ENCODE measurements around the gene ECE1. TPM values are rescaled to one million over a fixed set of nuclear protein-coding genes. Genes with fewer than 3 reads are reported as not detected.

The ECE1 gene
- total and polyA plus RNA-seq, 2 donors (not counting 1 experiment from before 2014, with no cell fraction given) = 131 to 138 TPM

DNA sequence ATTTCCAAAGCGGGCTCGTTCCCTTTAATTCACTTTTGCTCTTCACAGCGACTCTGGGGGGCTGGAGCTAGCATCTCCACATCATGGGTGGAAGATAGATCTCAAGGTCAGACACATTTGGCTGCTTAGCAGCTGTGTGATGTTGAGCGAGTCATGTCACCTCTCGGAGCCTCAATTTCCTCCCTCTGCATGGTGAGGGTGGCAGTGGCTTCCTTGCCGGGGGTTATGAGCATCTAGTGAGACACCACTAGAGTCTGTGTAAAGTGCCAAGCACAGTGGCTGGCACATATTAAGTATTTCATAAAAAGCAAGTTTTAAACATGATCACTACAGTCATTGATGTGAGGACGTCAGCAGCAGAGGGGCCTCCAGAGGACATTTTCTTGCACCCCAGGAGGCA is 16.9 kb upstream of the ECE1 start:
- Histone ChIP-seq H3K4me3 (replicated peaks in 1 of 4; ENCODE audit: control extremely low read depth in 1 of 4, insufficient read depth in 1 of 4, low read depth in 3 of 4, low read length in 4 of 4) (no peak overlapping the region), H3K4me1 (ENCODE audit: control insufficient read depth, extremely low read depth, insufficient read depth, low read length) (peaks cover 49% of the 10 kb centered on the region), H3K4me2 (ENCODE audit: extremely low read depth, insufficient read depth, low read length) (no peak overlapping the region), H4K20me1 (ENCODE audit: control insufficient read depth, extremely low read depth, insufficient read depth, low read length) (no peaks in the 10 kb centered on the region), H3K9ac (ENCODE audit: insufficient read depth, low read length) (no peak overlapping the region), H3K27ac (ENCODE audit: insufficient read depth, low read length) (no peak overlapping the region), H3K36me3 (ENCODE audit: control insufficient read depth, insufficient read depth, low read length) (peaks cover 2% of the 10 kb centered on the region), H3K79me2 (ENCODE audit: control insufficient read depth, insufficient read depth, low read length) (peaks cover 52% of the 10 kb centered on the region), H3K9me3 (ENCODE audit: control insufficient read depth, insufficient read depth, low read depth, low read length) (no peaks in the 10 kb centered on the region), H3K27me3 (ENCODE audit: control insufficient read depth, insufficient read depth, low read length) (no peaks in the 10 kb centered on the region), H2AFZ (ENCODE audit: low read length) (no peak overlapping the region)
- TF ChIP-seq EZH2 (IDR thresholded peaks at IDR 0.05; ENCODE audit: low read length, missing control alignments) = no peak
- TF ChIP-seq, protein P1, sequence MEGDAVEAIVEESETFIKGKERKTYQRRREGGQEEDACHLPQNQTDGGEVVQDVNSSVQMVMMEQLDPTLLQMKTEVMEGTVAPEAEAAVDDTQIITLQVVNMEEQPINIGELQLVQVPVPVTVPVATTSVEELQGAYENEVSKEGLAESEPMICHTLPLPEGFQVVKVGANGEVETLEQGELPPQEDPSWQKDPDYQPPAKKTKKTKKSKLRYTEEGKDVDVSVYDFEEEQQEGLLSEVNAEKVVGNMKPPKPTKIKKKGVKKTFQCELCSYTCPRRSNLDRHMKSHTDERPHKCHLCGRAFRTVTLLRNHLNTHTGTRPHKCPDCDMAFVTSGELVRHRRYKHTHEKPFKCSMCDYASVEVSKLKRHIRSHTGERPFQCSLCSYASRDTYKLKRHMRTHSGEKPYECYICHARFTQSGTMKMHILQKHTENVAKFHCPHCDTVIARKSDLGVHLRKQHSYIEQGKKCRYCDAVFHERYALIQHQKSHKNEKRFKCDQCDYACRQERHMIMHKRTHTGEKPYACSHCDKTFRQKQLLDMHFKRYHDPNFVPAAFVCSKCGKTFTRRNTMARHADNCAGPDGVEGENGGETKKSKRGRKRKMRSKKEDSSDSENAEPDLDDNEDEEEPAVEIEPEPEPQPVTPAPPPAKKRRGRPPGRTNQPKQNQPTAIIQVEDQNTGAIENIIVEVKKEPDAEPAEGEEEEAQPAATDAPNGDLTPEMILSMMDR (conservative IDR thresholded peaks at IDR 0.05 in 1 of 2, IDR thresholded peaks at IDR 0.05 in 1 of 2; ENCODE audit: low read depth in 1 of 2, low read length in 2 of 2) = no peak
- DNase-seq (ENCODE audit: low read depth in 2 of 2) = no peak

DNA sequence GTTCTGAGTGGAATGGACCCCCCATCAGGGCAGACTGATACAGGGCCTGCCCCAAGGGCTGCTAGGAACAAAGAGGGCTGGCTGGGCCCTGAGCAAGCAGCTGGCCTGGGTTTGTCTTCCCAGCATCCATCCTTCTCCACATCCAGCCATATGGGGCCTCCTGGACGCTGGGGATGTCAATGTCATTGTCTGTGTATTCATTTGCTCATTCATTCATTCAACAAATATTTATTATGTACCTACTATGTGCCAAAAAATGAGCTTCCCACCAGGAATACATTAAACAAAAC is 15.6 kb upstream of the ECE1 start:
- H4K20me1 ChIP-seq (ENCODE audit: control insufficient read depth, extremely low read depth, insufficient read depth, low read length) = no peaks in the 10 kb centered on the region
- no peak overlapping the region for H3K4me2 ChIP-seq (ENCODE audit: extremely low read depth, insufficient read depth, low read length)
- TF ChIP-seq EZH2 (IDR thresholded peaks at IDR 0.05; ENCODE audit: low read length, missing control alignments) = no peak
- TF ChIP-seq, protein P1 (conservative IDR thresholded peaks at IDR 0.05 in 1 of 2, IDR thresholded peaks at IDR 0.05 in 1 of 2; ENCODE audit: low read depth in 1 of 2, low read length in 2 of 2) = no peak
- H3K9ac ChIP-seq (ENCODE audit: insufficient read depth, low read length) = no peak overlapping the region
- H2AFZ ChIP-seq (ENCODE audit: low read length) = no peak overlapping the region
- peaks cover 2% of the 10 kb centered on the region for H3K36me3 ChIP-seq (ENCODE audit: control insufficient read depth, insufficient read depth, low read length)
- H3K4me3 ChIP-seq (replicated peaks in 1 of 4; ENCODE audit: control extremely low read depth in 1 of 4, insufficient read depth in 1 of 4, low read depth in 3 of 4, low read length in 4 of 4) = no peak overlapping the region
- H3K27ac ChIP-seq (ENCODE audit: insufficient read depth, low read length) = no peak overlapping the region
- H3K4me1 ChIP-seq (ENCODE audit: control insufficient read depth, extremely low read depth, insufficient read depth, low read length) = peaks cover 47% of the 10 kb centered on the region
- no peaks in the 10 kb centered on the region for H3K9me3 ChIP-seq (ENCODE audit: control insufficient read depth, insufficient read depth, low read depth, low read length)
- H3K79me2 ChIP-seq (ENCODE audit: control insufficient read depth, insufficient read depth, low read length) = peaks cover 55% of the 10 kb centered on the region
- no peaks in the 10 kb centered on the region for H3K27me3 ChIP-seq (ENCODE audit: control insufficient read depth, insufficient read depth, low read length)
- DNase-seq (ENCODE audit: low read depth in 2 of 2) = no peak

DNA sequence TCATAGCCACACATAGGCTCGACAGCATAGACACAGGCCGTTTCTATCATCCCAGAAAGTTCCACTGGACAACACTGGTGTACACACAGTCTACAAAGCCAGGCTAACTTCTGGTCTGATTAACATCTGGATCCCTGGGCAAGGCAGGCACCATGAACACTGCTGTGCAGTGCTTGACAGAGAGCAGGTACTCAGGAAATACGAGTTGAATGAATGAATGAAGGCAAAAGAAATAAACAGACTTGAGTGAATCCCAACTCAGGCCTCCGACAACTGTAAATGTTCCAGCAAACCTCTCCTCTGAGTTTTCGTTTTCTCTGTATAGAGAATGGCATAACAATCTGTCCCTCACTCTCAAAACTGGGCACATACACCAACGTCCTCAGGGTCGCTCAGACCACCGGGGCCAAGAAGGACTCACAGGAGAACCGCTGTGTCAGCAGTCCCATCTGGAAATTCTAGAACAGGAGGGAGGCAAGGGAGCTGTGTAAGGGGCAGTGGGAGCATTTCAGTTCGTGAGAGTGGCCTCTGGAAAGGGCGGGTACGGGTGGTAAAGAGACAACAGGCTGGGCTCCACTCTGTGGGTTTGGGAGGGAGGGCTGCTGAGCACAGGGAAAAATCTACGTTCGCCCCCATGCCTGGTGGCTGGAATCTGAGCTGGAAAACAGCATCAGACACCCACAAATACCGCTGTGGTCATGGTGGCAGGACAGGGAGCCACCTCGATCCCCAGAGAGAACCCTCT is 15.1 kb upstream of the ECE1 start:
- peaks cover 47% of the 10 kb centered on the region for H3K4me1 ChIP-seq (ENCODE audit: control insufficient read depth, extremely low read depth, insufficient read depth, low read length)
- H2AFZ ChIP-seq (ENCODE audit: low read length) = no peak overlapping the region
- no peak overlapping the region for H3K4me3 ChIP-seq (replicated peaks in 1 of 4; ENCODE audit: control extremely low read depth in 1 of 4, insufficient read depth in 1 of 4, low read depth in 3 of 4, low read length in 4 of 4)
- DNase-seq (ENCODE audit: low read depth in 2 of 2) = no peak
- peaks cover 52% of the 10 kb centered on the region for H3K79me2 ChIP-seq (ENCODE audit: control insufficient read depth, insufficient read depth, low read length)
- H3K9ac ChIP-seq (ENCODE audit: insufficient read depth, low read length) = no peak overlapping the region
- H4K20me1 ChIP-seq (ENCODE audit: control insufficient read depth, extremely low read depth, insufficient read depth, low read length) = no peaks in the 10 kb centered on the region
- no peaks in the 10 kb centered on the region for H3K9me3 ChIP-seq (ENCODE audit: control insufficient read depth, insufficient read depth, low read depth, low read length)
- no peak overlapping the region for H3K4me2 ChIP-seq (ENCODE audit: extremely low read depth, insufficient read depth, low read length)
- no peak overlapping the region for H3K27ac ChIP-seq (ENCODE audit: insufficient read depth, low read length)
- H3K27me3 ChIP-seq (ENCODE audit: control insufficient read depth, insufficient read depth, low read length) = no peaks in the 10 kb centered on the region
- H3K36me3 ChIP-seq (ENCODE audit: control insufficient read depth, insufficient read depth, low read length) = peaks cover 2% of the 10 kb centered on the region
- TF ChIP-seq, protein P1 (conservative IDR thresholded peaks at IDR 0.05 in 1 of 2, IDR thresholded peaks at IDR 0.05 in 1 of 2; ENCODE audit: low read depth in 1 of 2, low read length in 2 of 2) = no peak
- TF ChIP-seq EZH2 (IDR thresholded peaks at IDR 0.05; ENCODE audit: low read length, missing control alignments) = no peak
